ENCODE results near the gene SLC5A3. TPM values are rescaled to one million over a fixed set of nuclear protein-coding genes. Genes with fewer than 3 reads are reported as not detected.

SLC5A3 gene
- total RNA-seq, 6 donors from 2014 or later, result 12.1 to 40.8 (median 13.7) TPM

- TF ChIP-seq EP300 (IDR thresholded peaks at IDR 0.05) (no peak), CTCF (IDR thresholded peaks at IDR 0.05) (no peak), POLR2AphosphoS5 (IDR thresholded peaks at IDR 0.05) (no peak), POLR2A (IDR thresholded peaks at IDR 0.05) (no peak)
- no peaks in the 10 kb centered on the region for H3K9me3 ChIP-seq
- no peak overlapping the region for H3K27ac ChIP-seq
- no peaks in the 10 kb centered on the region for H3K36me3 ChIP-seq
- DNase-seq, result no peak
- no peak for ATAC-seq (ENCODE audit: low FRiP score in 2 of 2)
- H3K4me3 ChIP-seq, result no peak overlapping the region
- WGBS, 2 donors, result 84 to 95% methylated on average over 5 of the region's 5 CpGs
- H3K4me1 ChIP-seq, result peaks cover 8 to 32% (median 23%) of the 10 kb centered on the region in 4 donors
- no peaks in the 10 kb centered on the region for H3K27me3 ChIP-seq
These were observed 13.5 kb downstream of the SLC5A3 start for GRCh38 chr21:34086887-34087306.

- DNase-seq (no peak), ATAC-seq (ENCODE audit: low FRiP score in 2 of 2) (no peak)
- Histone ChIP-seq H3K9me3 (no peaks in the 10 kb centered on the region), H3K27me3 (no peaks in the 10 kb centered on the region), H3K4me1 (peaks cover 8 to 39% (median 20%) of the 10 kb centered on the region in 4 donors), H3K4me3 (no peak overlapping the region), H3K27ac (no peak overlapping the region), H3K36me3 (no peaks in the 10 kb centered on the region)
- 87 to 93% methylated on average over 3 of the region's 3 CpGs for WGBS, 2 donors
- no peak for TF ChIP-seq CTCF (IDR thresholded peaks at IDR 0.05)
- TF ChIP-seq POLR2AphosphoS5 (IDR thresholded peaks at IDR 0.05), result no peak
- TF ChIP-seq POLR2A (IDR thresholded peaks at IDR 0.05), result no peak
- no peak for TF ChIP-seq EP300 (IDR thresholded peaks at IDR 0.05)
These were observed 15.4 kb downstream of the SLC5A3 start for GRCh38 chr21:34088752-34089151.

- H3K27me3 ChIP-seq, result no peaks in the 10 kb centered on the region
- TF ChIP-seq POLR2A (IDR thresholded peaks at IDR 0.05) (no peak), EP300 (IDR thresholded peaks at IDR 0.05) (no peak), CTCF (IDR thresholded peaks at IDR 0.05) (no peak), POLR2AphosphoS5 (IDR thresholded peaks at IDR 0.05) (no peak)
- ATAC-seq (ENCODE audit: low FRiP score in 2 of 2) (no peak), DNase-seq (no peak)
- no peaks in the 10 kb centered on the region for H3K9me3 ChIP-seq
- no peak overlapping the region for H3K27ac ChIP-seq
- WGBS, 2 donors, result 72 to 85% methylated on average over 3 of the region's 4 CpGs
- no peak overlapping the region for H3K4me3 ChIP-seq
- H3K36me3 ChIP-seq, result peaks cover 0 to 8% (median 4%) of the 10 kb centered on the region in 4 donors
- peaks cover 8 to 35% (median 17%) of the 10 kb centered on the region in 4 donors for H3K4me1 ChIP-seq
These were observed 17.7 kb downstream of the SLC5A3 start for GRCh38 chr21:34091032-34091431.

DNA sequence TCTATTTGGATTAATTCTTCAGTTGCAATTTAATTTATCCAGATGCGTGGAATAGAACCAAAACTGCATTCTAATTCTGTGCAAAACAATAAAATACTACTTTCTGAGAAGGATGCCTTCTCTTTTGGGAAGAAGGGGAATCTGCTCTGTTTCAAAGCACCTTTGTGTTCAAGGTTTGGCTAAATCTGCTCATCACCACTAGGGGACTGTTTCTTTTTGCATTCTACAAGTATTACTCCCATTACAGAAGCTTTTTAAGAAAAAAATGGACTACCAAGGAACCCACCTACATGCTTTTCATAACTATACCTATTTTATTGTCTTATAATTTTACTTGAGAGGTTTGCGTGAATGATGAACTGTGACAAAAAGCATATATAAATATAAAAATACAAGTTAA is 18.2 kb downstream of the SLC5A3 start:
- Histone ChIP-seq H3K36me3 (peaks cover 0 to 14% (median 4%) of the 10 kb centered on the region in 4 donors), H3K4me1 (peaks cover 8 to 29% (median 15%) of the 10 kb centered on the region in 4 donors), H3K9me3 (no peaks in the 10 kb centered on the region), H3K27ac (no peak overlapping the region), H3K27me3 (no peaks in the 10 kb centered on the region), H3K4me3 (no peak overlapping the region)
- ATAC-seq (ENCODE audit: low FRiP score in 2 of 2) (no peak), DNase-seq (no peak)
- WGBS, 2 donors, result 91 to 97% methylated on average over 2 of the region's 2 CpGs
- TF ChIP-seq POLR2A (IDR thresholded peaks at IDR 0.05) (no peak), CTCF (IDR thresholded peaks at IDR 0.05) (peak in 1 of 6 experiments; percentile 18), EP300 (IDR thresholded peaks at IDR 0.05) (no peak)

- ATAC-seq (ENCODE audit: low FRiP score in 2 of 2) (no peak), DNase-seq (no peak)
- Histone ChIP-seq H3K36me3 (peaks cover 0 to 15% (median 4%) of the 10 kb centered on the region in 4 donors), H3K4me1 (peaks cover 8 to 26% (median 15%) of the 10 kb centered on the region in 4 donors), H3K27ac (no peak overlapping the region), H3K4me3 (no peak overlapping the region), H3K27me3 (no peaks in the 10 kb centered on the region), H3K9me3 (no peaks in the 10 kb centered on the region)
- WGBS, 2 donors, result 46 to 48% methylated on average over 6 of the region's 6 CpGs
- no peak for TF ChIP-seq POLR2A (IDR thresholded peaks at IDR 0.05)
- no peak for TF ChIP-seq EP300 (IDR thresholded peaks at IDR 0.05)
- no peak for TF ChIP-seq POLR2AphosphoS5 (IDR thresholded peaks at IDR 0.05)
These were observed 19.0 kb downstream of the SLC5A3 start for GRCh38 chr21:34092262-34092921.
